BJ (cell line): Measurements from ENCODE around the gene SS18. TPM values are rescaled to one million over a fixed set of nuclear protein-coding genes. Genes with fewer than 3 reads are reported as not detected.

Experiments used
- CTCF ChIA-PET: fragments of 350-600 bp; formaldehyde crosslinking; extraction: SDS; loops from one replicate; lab custom pipeline; 2021; ENCODE audit warnings: antibody characterized with exemption, inconsistent platforms; lab: Yijun Ruan, JAX
- POLR2A ChIA-PET: fragments of 300-600 bp; sonication (Branson Sonifier 250); formaldehyde crosslinking; extraction: SDS; loops from one replicate; lab custom pipeline; 2021; ENCODE audit warnings: antibody characterized with exemption; lab: Charles Lee
- DNase-seq: peaks from one replicate; pipeline ENCODE4 v3.0.0-alpha.2; 2011; ENCODE audit warnings: low read depth
- H3K27me3 ChIP-seq: 2 replicates; pipeline ENCODE4 v1.6.0; 2011; ENCODE audit warnings: low read length; ENCODE audit not compliant: control insufficient read depth, insufficient read depth
- H3K36me3 ChIP-seq: 2 replicates; pipeline ENCODE4 v1.5.1; 2011; ENCODE audit warnings: low read length; ENCODE audit not compliant: control insufficient read depth, insufficient read depth
- H3K4me3 ChIP-seq: 2 replicates; pipeline ENCODE4 v1.5.1; 2011; ENCODE audit warnings: low read depth, mild to moderate bottlenecking, control low read depth, low read length
- CTCF ChIP-seq: IDR thresholded peaks from 2 replicates; pipeline ENCODE4 v1.5.1; 2011; ENCODE audit warnings: low read depth, mild to moderate bottlenecking, control low read depth, inconsistent platforms, low read length, moderate library complexity; ENCODE audit not compliant: insufficient read depth
- polyA plus RNA-seq: library from polyadenylated mRNA; depleted of rRNA; stranded (reverse); fragments of >200 nt; gene quantifications from 2 replicates; pipeline ENCODE4 v1.2.3, GENCODE V29; 2011

The SS18 gene
- polyA plus RNA-seq, 1 experiment = 163 TPM

- ChIA-PET POLR2A (no interaction called here), CTCF (no interaction called here)
- DNase-seq = no peak
- Histone ChIP-seq H3K27me3 (no peaks in the 10 kb centered on the region), H3K4me3 (no peak overlapping the region), H3K36me3 (peaks cover 2% of the 10 kb centered on the region; the same call in 1 of the 2 replicates)
- no peak for TF ChIP-seq CTCF
Measured at GRCh38 chr18:26073758-26074157, 16.7 kb downstream of the SS18 start.

- Histone ChIP-seq H3K4me3 (no peak overlapping the region), H3K36me3 (peaks cover 3% of the 10 kb centered on the region; the same call in 1 of the 2 replicates), H3K27me3 (no peaks in the 10 kb centered on the region)
- CTCF ChIA-PET = interaction anchor here (0.7 kb wide), 1 partner anchor 968 kb away, joined by 4 read pairs; no protein-coding TSS in a partner anchor
- DNase-seq = no peak
- POLR2A ChIA-PET = no interaction called here
- no peak for TF ChIP-seq CTCF
Measured at GRCh38 chr18:26071725-26072124, 18.7 kb downstream of the SS18 start.

GRCh38 chr18:26071020-26071419, 19.4 kb downstream of the SS18 start:
- Histone ChIP-seq H3K36me3 (peaks cover 3% of the 10 kb centered on the region; the same call in 1 of the 2 replicates), H3K4me3 (no peak overlapping the region), H3K27me3 (no peaks in the 10 kb centered on the region)
- ChIA-PET POLR2A (no interaction called here), CTCF (no interaction called here)
- no peak for TF ChIP-seq CTCF
- DNase-seq = no peak

GRCh38 chr18:26059357-26059756, 31.1 kb downstream of the SS18 start:
- Histone ChIP-seq H3K36me3 (peaks cover 2% of the 10 kb centered on the region; the same call in 1 of the 2 replicates), H3K4me3 (no peak overlapping the region), H3K27me3 (no peaks in the 10 kb centered on the region)
- ChIA-PET POLR2A (no interaction called here), CTCF (no interaction called here)
- DNase-seq = no peak
- TF ChIP-seq CTCF = no peak

GRCh38 chr18:26057344-26057773, 33.1 kb downstream of the SS18 start:
- ChIA-PET CTCF (no interaction called here), POLR2A (no interaction called here)
- no peak for DNase-seq
- no peak for TF ChIP-seq CTCF
- no peaks in the 10 kb centered on the region for H3K27me3 ChIP-seq
- H3K4me3 ChIP-seq = no peak overlapping the region
- H3K36me3 ChIP-seq = peaks cover 5% of the 10 kb centered on the region
